Mesothelial cell of epicardium (in vitro differentiated cells): ENCODE measurements around the gene AQR. TPM values are rescaled to one million over a fixed set of nuclear protein-coding genes. Genes with fewer than 3 reads are reported as not detected.
A peak's percentile ranks its signal among the peaks of the same experiment; 100 is the strongest.
"Not testable (repeated sequence)": the region's sequence is repeated elsewhere in the genome, so short reads cannot be mapped to it uniquely, and the experiment has no call there.

ENCODE experiments used
- DNase-seq, 2 experiments: peaks; one replicate each; pipeline ENCODE4 v3.0.0; 2021; ENCODE audit warnings: low spot score in 2 of 2; ENCODE audit not compliant: unreplicated experiment in 2 of 2
- H3K27ac Mint-ChIP-seq: 2 replicates; pipeline ENCODE4 v1.8.0; 2021; ENCODE audit warnings: mixed read lengths
- H3K27me3 Mint-ChIP-seq: 2 replicates; pipeline ENCODE4 v1.8.0; 2021; ENCODE audit warnings: low read depth, mixed read lengths
- H3K36me3 Mint-ChIP-seq: 2 replicates; pipeline ENCODE4 v1.8.0; 2021; ENCODE audit warnings: mixed read lengths
- H3K4me1 Mint-ChIP-seq: 2 replicates; pipeline ENCODE4 v1.8.0; 2021; ENCODE audit warnings: mixed read lengths
- H3K4me3 Mint-ChIP-seq: 2 replicates; pipeline ENCODE4 v1.8.0; 2021; ENCODE audit warnings: mild to moderate bottlenecking, moderate library complexity, mixed read lengths
- H3K9me3 Mint-ChIP-seq: 2 replicates; pipeline ENCODE4 v1.8.0; 2021; ENCODE audit warnings: mixed read lengths
- CTCF ChIP-seq: fragments of 200-600 bp; sonication (generic); IDR thresholded peaks from one replicate; pipeline ENCODE4 v1.5.0; 2021; ENCODE audit warnings: antibody characterized with exemption; ENCODE audit not compliant: unreplicated experiment
- total RNA-seq: library from RNA; stranded (reverse); gene quantifications from 3 replicates; pipeline ENCODE4 v1.2.1, GENCODE V29; 2021

The AQR gene
- total RNA-seq, 1 donor from 2014 or later: 46.2 TPM

GRCh38 chr15:34941831-34942230, 27.7 kb downstream of the AQR start:
- no peak overlapping the region for H3K27ac Mint-ChIP-seq
- no peaks in the 10 kb centered on the region for H3K27me3 Mint-ChIP-seq
- peaks cover 23% of the 10 kb centered on the region for H3K36me3 Mint-ChIP-seq
- no peaks in the 10 kb centered on the region for H3K4me1 Mint-ChIP-seq
- no peak overlapping the region for H3K4me3 Mint-ChIP-seq
- no peaks in the 10 kb centered on the region for H3K9me3 Mint-ChIP-seq
- no peak for DNase-seq
- no peak for TF ChIP-seq CTCF

- no peak overlapping the region for H3K4me3 Mint-ChIP-seq
- DNase-seq: no peak
- H3K27me3 Mint-ChIP-seq: no peaks in the 10 kb centered on the region
- H3K36me3 Mint-ChIP-seq: peaks cover 24% of the 10 kb centered on the region
- H3K9me3 Mint-ChIP-seq: no peaks in the 10 kb centered on the region
- no peak for TF ChIP-seq CTCF
- H3K4me1 Mint-ChIP-seq: no peaks in the 10 kb centered on the region
- no peak overlapping the region for H3K27ac Mint-ChIP-seq
These were observed 28.3 kb downstream of the AQR start for GRCh38 chr15:34941185-34941698.

GRCh38 chr15:34933432-34933975, 36.0 kb downstream of the AQR start:
- Mint-ChIP-seq H3K9me3 (peaks cover 14% of the 10 kb centered on the region), H3K27me3 (no peaks in the 10 kb centered on the region), H3K4me1 (no peaks in the 10 kb centered on the region), H3K4me3 (no peak overlapping the region), H3K27ac (no peak overlapping the region), H3K36me3 (peaks cover 53% of the 10 kb centered on the region)
- no peak for TF ChIP-seq CTCF
- no peak for DNase-seq

DNA sequence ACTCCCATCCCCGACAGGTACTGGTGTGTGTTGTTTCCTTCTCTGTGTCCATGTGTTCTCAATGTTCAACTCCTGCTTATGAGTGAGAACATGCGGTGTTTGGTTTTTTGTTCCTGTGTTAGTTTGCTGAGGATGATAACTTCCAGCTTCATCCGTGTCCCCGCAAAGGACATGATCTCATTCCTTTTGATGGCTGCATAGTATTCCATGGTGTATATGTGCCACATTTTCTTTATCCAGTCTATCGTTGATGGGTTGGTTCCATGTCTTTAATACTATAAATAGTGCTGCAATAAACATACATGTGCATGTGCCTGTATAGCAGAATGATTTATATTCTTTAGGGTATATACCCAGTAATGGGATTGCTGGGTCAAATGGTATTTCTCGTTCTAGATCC, 41.2 kb downstream of the AQR start:
- Mint-ChIP-seq H3K36me3 (peaks cover 64% of the 10 kb centered on the region), H3K9me3 (peaks cover 14% of the 10 kb centered on the region)
- not testable (repeated sequence) for DNase-seq, H3K27ac Mint-ChIP-seq, H3K4me1 Mint-ChIP-seq, H3K4me3 Mint-ChIP-seq, H3K27me3 Mint-ChIP-seq

- H3K9me3 Mint-ChIP-seq: peaks cover 14% of the 10 kb centered on the region
- peaks cover 62% of the 10 kb centered on the region for H3K36me3 Mint-ChIP-seq
- no peak overlapping the region for H3K27ac Mint-ChIP-seq
These were observed 41.8 kb downstream of the AQR start for GRCh38 chr15:34927726-34928125.

GRCh38 chr15:34914317-34914716, 55.2 kb downstream of the AQR start:
- H3K9me3 Mint-ChIP-seq: peaks cover 12% of the 10 kb centered on the region
- H3K4me3 Mint-ChIP-seq: no peak overlapping the region
- peaks cover 43% of the 10 kb centered on the region for H3K36me3 Mint-ChIP-seq
- DNase-seq: no peak
- TF ChIP-seq CTCF: no peak
- peak overlapping the region; percentile 70 for H3K27ac Mint-ChIP-seq
- H3K4me1 Mint-ChIP-seq: peaks cover 21% of the 10 kb centered on the region
- no peaks in the 10 kb centered on the region for H3K27me3 Mint-ChIP-seq

More at GRCh38 chr15:34927726-34928125, 41.8 kb downstream of the AQR start:
- no peak for TF ChIP-seq CTCF
- Mint-ChIP-seq H3K27me3 (no peaks in the 10 kb centered on the region), H3K4me3 (no peak overlapping the region), H3K4me1 (no peaks in the 10 kb centered on the region)
- DNase-seq: no peak
